ENCODE measurements around the gene MED27.

- TF ChIP-seq CTCF (conservative IDR thresholded peaks at IDR 0.05) = no peak
- TF ChIP-seq ZFX (IDR thresholded peaks at IDR 0.05) = no peak
Measured at GRCh38 chr9:132011309-132011708, 68.4 kb downstream of the MED27 start.

Data from C4-2B (cell line).